ENCODE data around the gene MED29. TPM values are rescaled to one million over a fixed set of nuclear protein-coding genes. Genes with fewer than 3 reads are reported as not detected.

MED29 gene
- total and polyA plus RNA-seq, 2 donors (not counting 1 experiment from before 2014, with no cell fraction given), result 23.0 to 28.9 TPM

GRCh38 chr19:39382991-39383828 is 8.0 kb upstream of the MED29 start:
- no peaks in the 10 kb centered on the region for H3K27me3 ChIP-seq (ENCODE audit: control insufficient read depth, insufficient read depth, low read length)
- TF ChIP-seq EZH2 (IDR thresholded peaks at IDR 0.05; ENCODE audit: low read length, missing control alignments) (no peak), CTCF (conservative IDR thresholded peaks at IDR 0.05 in 1 of 2, IDR thresholded peaks at IDR 0.05 in 1 of 2; ENCODE audit: low read depth in 1 of 2, low read length in 2 of 2) (no peak)
- H3K27ac ChIP-seq (ENCODE audit: insufficient read depth, low read length), result no peak overlapping the region
- DNase-seq (ENCODE audit: low read depth in 2 of 2), result no peak
- H3K4me2 ChIP-seq (ENCODE audit: extremely low read depth, insufficient read depth, low read length), result no peak overlapping the region
- H2AFZ ChIP-seq (ENCODE audit: low read length), result no peak overlapping the region
- peaks cover 37% of the 10 kb centered on the region for H3K36me3 ChIP-seq (ENCODE audit: control insufficient read depth, insufficient read depth, low read length)
- H4K20me1 ChIP-seq (ENCODE audit: control insufficient read depth, extremely low read depth, insufficient read depth, low read length), result no peaks in the 10 kb centered on the region
- H3K4me1 ChIP-seq (ENCODE audit: control insufficient read depth, extremely low read depth, insufficient read depth, low read length), result peaks cover 3% of the 10 kb centered on the region
- H3K9ac ChIP-seq (ENCODE audit: insufficient read depth, low read length), result no peak overlapping the region
- H3K79me2 ChIP-seq (ENCODE audit: control insufficient read depth, insufficient read depth, low read length), result no peaks in the 10 kb centered on the region
- H3K9me3 ChIP-seq (ENCODE audit: control insufficient read depth, insufficient read depth, low read depth, low read length), result no peaks in the 10 kb centered on the region
- no peak overlapping the region for H3K4me3 ChIP-seq (replicated peaks in 1 of 4; ENCODE audit: control extremely low read depth in 1 of 4, insufficient read depth in 1 of 4, low read depth in 3 of 4, low read length in 4 of 4)

GRCh38 chr19:39384839-39385568 is 6.2 kb upstream of the MED29 start:
- no peak for TF ChIP-seq EZH2 (IDR thresholded peaks at IDR 0.05; ENCODE audit: low read length, missing control alignments)
- TF ChIP-seq CTCF (conservative IDR thresholded peaks at IDR 0.05 in 1 of 2, IDR thresholded peaks at IDR 0.05 in 1 of 2; ENCODE audit: low read depth in 1 of 2, low read length in 2 of 2), result no peak
- no peak for DNase-seq (ENCODE audit: low read depth in 2 of 2)
- no peak overlapping the region for H3K4me3 ChIP-seq (replicated peaks in 1 of 4; ENCODE audit: control extremely low read depth in 1 of 4, insufficient read depth in 1 of 4, low read depth in 3 of 4, low read length in 4 of 4)
- peaks cover 8% of the 10 kb centered on the region for H3K4me1 ChIP-seq (ENCODE audit: control insufficient read depth, extremely low read depth, insufficient read depth, low read length)
- peaks cover 45% of the 10 kb centered on the region for H3K36me3 ChIP-seq (ENCODE audit: control insufficient read depth, insufficient read depth, low read length)
- H3K79me2 ChIP-seq (ENCODE audit: control insufficient read depth, insufficient read depth, low read length), result peaks cover 8% of the 10 kb centered on the region
- H3K27ac ChIP-seq (ENCODE audit: insufficient read depth, low read length), result no peak overlapping the region
- no peaks in the 10 kb centered on the region for H3K27me3 ChIP-seq (ENCODE audit: control insufficient read depth, insufficient read depth, low read length)
- no peak overlapping the region for H3K4me2 ChIP-seq (ENCODE audit: extremely low read depth, insufficient read depth, low read length)
- H4K20me1 ChIP-seq (ENCODE audit: control insufficient read depth, extremely low read depth, insufficient read depth, low read length), result no peaks in the 10 kb centered on the region
- no peaks in the 10 kb centered on the region for H3K9me3 ChIP-seq (ENCODE audit: control insufficient read depth, insufficient read depth, low read depth, low read length)
- H2AFZ ChIP-seq (ENCODE audit: low read length), result no peak overlapping the region
- H3K9ac ChIP-seq (ENCODE audit: insufficient read depth, low read length), result no peak overlapping the region

- H3K9me3 ChIP-seq (ENCODE audit: control insufficient read depth, insufficient read depth, low read depth, low read length), result no peaks in the 10 kb centered on the region
- H4K20me1 ChIP-seq (ENCODE audit: control insufficient read depth, extremely low read depth, insufficient read depth, low read length), result no peaks in the 10 kb centered on the region
- H3K9ac ChIP-seq (ENCODE audit: insufficient read depth, low read length), result no peak overlapping the region
- peaks cover 8% of the 10 kb centered on the region for H3K4me1 ChIP-seq (ENCODE audit: control insufficient read depth, extremely low read depth, insufficient read depth, low read length)
- peaks cover 42% of the 10 kb centered on the region for H3K36me3 ChIP-seq (ENCODE audit: control insufficient read depth, insufficient read depth, low read length)
- H3K27ac ChIP-seq (ENCODE audit: insufficient read depth, low read length), result no peak overlapping the region
- H2AFZ ChIP-seq (ENCODE audit: low read length), result no peak overlapping the region
- H3K27me3 ChIP-seq (ENCODE audit: control insufficient read depth, insufficient read depth, low read length), result no peaks in the 10 kb centered on the region
- no peak for DNase-seq (ENCODE audit: low read depth in 2 of 2)
- H3K4me3 ChIP-seq (replicated peaks in 1 of 4; ENCODE audit: control extremely low read depth in 1 of 4, insufficient read depth in 1 of 4, low read depth in 3 of 4, low read length in 4 of 4), result no peak overlapping the region
- H3K4me2 ChIP-seq (ENCODE audit: extremely low read depth, insufficient read depth, low read length), result no peak overlapping the region
- H3K79me2 ChIP-seq (ENCODE audit: control insufficient read depth, insufficient read depth, low read length), result peaks cover 16% of the 10 kb centered on the region
- no peak for TF ChIP-seq EZH2 (IDR thresholded peaks at IDR 0.05; ENCODE audit: low read length, missing control alignments)
- TF ChIP-seq CTCF (conservative IDR thresholded peaks at IDR 0.05 in 1 of 2, IDR thresholded peaks at IDR 0.05 in 1 of 2; ENCODE audit: low read depth in 1 of 2, low read length in 2 of 2), result no peak
Measured at GRCh38 chr19:39385629-39386411, 5.4 kb upstream of the MED29 start.
